GM19351 (cell line): ENCODE results near the gene TMEM183A.
"Not testable (repeated sequence)": the region's sequence is repeated elsewhere in the genome, so short reads cannot be mapped to it uniquely, and the experiment has no call there.

Source experiments
- ATAC-seq: cut with Tn5 transposase; IDR thresholded peaks from one replicate; pipeline ENCODE4 v1.9.1; 2021; ENCODE audit warnings: mild to moderate bottlenecking, moderate library complexity; ENCODE audit not compliant: unreplicated experiment

The TMEM183A gene

DNA sequence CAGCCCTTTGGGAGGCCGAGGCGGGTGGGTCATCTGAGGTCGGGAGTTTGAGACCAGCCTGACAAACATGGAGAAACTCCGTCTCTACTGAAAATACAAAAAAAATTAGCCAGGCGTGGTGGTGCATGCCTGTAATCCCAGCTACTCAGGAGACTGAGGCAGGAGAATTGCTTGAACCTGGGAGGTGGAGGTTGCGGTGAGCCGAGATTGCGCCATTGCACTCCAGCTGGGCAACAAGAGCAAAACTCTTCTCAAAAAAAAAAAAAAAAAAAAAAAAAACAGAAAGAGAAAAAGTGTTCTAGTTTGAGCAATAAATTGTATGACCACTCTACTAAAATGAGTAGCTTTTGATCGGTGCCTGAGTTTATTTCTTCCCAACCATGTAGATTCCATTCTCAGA lies 21.1 kb upstream of the TMEM183A start:
- ATAC-seq: not testable (repeated sequence)

DNA sequence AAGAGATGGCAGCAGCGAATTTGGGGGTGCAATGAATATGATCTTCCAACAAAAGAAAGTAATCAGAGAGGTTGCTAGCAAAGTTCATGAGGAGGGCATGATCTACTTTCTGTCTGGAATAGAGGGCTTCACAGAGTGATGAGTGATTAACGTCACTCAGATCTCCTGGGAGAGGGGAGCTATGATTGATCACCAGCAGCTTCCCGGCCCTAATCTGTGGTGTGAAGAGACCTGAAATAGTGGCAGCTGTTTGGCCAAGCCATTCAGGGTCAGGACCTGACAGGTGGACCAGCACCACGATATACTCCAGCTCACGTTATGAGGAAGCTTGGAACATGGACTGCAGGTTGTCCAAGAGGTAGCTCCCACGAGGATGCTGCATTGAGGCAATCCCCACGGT lies 19.9 kb upstream of the TMEM183A start:
- no peak for ATAC-seq

DNA sequence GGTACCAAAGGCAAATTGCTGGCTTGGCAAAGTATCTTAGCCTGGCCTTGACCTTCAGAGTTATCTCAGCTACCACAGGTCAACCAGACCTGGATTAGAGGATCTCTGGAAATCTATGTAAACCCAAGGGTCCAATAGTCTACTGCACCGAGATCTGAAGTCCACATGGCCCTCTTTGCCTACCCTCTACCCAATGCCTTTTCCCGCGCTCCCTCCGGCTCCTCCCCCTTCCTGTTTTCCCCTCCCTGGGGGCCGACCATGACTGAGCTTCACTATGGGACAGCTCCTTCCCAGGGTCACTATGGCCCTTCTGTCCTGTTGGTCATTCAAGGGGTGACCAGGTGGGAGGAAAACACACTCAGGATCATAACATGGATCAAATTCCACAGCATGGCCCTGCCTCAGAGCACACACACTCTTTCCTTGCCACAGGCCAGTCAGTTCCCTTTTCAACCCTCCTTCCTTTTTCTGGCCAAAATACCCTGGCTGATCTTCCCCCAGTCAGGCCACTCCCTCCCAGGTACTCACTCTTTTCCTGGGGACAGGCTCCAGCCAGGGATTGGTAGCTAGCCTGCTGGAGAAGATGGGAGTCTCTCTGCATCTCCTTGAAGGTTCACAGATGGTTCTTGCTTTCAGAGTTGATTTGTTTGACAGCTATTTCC lies 19.1 kb upstream of the TMEM183A start:
- ATAC-seq: no peak

DNA sequence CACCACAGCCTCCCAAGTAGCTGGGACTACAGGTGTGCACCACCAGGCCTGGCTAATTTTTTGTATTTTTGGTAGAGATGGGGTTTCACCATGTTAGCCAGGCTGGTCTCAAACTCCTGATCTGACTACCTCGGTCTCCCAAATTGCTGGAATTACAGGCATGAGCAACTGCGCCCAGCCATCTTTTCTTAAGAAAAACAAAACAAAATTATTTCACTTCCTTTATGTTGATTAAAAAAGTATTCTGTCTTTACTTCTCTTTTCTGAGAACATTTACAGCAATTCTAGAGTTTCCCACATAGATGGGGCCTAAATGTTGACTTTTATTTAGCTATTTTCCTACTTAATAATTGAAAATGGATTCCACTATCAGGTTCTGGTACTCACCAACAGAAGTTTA lies 17.3 kb upstream of the TMEM183A start:
- ATAC-seq: no peak

DNA sequence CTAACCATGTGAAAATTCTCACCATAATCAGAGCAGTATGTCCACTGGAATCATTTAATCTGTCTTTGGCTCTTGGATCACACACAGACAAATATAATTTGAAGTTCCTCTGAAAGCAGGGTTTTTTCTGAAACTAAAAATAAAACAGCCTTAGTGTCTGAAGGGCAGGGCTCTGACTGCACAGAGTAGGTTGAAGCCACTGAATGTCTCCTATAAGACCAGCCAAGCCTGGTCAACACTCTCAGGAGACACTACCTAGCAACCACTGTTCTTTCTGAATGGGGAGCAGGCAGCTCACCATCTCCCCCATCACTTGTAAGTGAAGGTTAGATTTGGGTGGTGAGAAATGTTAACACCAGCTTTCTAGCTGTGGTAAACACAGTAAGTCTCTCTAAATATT lies 16.1 kb upstream of the TMEM183A start:
- ATAC-seq: no peak

DNA sequence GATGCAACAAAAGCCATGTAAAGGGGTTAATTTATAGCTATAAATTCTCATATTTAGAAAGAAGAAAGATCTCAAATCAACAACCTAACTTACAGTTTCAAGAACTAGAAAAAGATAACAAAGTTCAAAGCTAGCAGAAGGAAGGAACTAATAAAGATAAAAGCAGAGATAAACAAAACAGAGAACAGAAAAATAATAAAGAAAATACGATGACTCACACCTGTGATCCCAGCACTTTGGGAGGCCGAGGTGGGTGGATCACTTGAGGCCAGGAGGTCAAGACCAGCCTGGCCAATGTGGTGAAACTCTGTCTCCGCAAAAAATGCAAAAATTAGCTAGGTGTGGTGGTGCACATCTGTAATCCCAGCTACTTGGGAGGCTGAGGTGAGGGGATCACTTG lies 12.4 kb upstream of the TMEM183A start:
- no peak for ATAC-seq

DNA sequence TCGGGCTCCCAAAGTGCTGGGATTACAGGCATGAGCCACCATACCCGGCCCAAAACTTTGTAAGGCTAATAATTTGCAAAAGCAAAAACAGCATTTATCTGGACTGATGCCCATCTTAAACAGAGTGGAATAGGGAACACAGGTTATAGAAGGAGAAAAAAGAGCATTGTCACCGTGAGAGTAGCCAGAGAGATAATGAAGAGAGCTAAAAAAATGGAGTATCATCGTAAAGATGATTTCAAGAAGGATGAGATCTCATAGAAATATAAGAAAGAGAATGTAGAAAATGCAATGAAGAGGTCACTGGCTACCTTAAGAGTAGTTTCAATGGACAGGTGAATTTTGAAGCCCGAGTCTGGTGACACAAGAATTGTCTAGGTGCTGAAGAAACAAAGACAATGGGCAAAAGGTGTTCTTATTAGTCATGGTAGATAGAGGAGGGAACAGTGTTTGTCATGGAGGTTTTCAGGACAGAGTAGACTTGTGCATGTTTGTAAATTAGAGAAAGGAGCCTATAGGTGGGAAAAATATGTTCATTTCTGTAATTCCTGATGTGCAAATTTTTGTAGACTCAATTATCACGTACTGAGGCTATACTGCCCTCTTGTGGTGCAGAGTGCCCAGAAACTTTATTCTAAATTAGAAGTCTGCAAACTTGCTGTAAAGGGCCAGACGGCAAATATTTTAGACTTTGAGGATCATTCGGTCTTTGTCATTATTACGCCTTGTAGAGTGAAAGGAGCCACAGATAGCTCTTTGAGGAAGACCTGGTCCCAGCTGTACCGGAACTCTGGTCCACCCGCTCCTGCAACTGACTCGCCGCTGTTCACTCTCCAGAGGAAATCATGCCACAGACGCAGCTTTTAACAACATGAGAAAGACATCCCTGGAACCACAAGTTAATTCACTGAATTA lies 8.1 kb upstream of the TMEM183A start:
- no peak for ATAC-seq

DNA sequence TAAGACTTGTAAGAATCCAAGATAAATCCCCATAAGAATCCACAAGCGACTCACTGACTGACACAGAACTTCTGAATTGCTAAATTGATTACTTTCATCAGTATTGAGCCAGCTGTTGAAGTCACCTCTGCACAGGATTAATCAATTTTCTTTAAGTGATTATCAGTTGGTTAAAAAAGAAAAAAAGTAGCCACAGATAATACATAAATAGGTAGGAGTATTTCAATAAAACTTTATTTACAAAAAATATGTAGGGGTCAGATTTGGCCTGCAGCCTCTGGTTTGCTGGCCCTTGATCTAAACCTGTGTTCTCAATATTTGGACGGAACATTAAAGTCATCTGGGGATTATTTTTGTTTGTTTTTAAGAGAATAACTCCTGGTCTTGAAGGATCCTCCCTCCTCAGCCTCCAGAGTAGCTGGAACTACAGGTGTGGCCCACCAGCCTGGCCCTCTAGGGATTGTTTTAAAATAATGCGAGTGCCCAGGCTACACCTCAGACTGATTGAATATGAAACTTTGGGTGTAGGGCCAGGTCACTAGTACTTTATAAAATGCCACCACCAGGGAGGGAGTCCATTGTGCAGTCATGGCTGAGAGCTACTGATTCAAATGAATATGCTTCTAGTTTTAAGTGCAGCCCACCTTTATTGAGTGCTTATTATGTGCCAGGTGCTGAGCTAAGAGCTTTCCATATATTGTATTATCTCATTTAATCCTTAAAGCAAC lies 6.8 kb upstream of the TMEM183A start:
- no peak for ATAC-seq

DNA sequence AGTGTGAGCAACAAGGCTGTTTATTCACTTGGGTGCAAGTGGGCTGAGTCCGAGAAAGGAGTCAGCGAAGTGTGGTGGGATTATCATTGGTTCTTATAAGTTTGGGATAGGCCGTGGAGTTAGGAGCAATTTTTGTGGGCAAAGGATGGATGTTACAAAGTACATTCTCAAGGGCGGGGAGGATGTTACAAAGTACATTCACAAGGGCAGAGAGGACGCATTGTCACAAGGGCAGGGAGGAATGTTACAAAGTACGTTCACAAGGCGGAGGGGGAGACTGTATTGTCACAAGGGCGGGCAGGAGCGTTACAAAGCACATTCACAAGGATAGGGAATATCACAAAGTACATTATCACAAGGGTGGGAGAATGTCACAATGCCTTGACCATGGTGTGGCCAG lies 5.2 kb upstream of the TMEM183A start:
- ATAC-seq: no peak

DNA sequence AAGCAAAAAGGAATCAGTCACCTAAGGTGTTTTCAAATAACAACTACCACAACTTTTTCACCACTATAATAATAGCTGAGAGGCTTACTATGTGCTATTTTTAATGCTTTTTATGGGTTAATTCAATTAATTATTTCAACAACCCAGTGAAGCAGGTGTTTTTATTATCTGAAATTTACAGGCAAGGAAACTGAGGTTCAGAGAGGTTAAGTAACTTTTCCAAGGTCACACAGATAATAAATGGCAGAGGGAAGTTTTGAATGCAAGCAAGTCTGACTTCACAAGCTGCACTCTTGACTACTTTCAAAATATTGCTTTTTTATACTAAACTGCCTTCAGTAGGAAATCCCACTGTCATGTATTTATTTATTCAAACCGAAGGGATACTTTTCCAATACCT lies 4.2 kb upstream of the TMEM183A start:
- no peak for ATAC-seq

DNA sequence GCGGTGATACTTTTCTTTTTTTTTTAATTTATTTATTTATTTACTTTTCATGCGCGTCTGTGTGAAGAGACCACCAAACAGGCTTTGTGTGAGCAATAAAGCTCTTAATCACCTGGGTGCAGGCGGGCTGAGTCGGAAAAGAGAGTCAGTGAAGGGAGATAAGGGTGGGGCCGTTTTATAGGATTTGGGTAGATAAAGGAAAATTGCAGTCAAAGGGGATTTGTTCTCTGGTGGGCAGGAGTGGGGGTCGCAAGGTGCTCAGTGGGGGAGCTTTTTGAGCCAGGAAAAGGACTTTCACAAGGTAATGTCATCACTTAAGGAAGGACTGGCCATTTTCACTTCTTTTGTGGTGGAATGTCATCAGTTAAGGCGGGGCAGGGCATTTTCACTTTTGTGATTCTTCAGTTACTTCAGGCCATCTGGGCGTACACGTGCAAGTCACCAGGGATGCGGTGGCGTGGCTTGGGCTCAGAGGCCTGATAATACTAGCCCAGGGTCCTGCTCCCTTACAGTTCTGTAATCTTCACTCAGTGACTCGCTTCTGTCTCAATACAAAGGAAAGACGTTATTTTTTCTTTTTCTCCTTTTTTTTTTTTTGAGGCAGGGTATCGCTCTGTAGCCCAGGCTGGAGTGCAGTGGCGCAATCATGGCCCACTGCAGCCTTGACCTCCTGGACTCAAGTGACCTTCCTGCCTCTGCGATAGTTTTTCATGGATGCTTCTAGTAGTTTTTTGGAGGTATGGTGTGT lies 1.6 kb upstream of the TMEM183A start:
- not testable (repeated sequence) for ATAC-seq

DNA sequence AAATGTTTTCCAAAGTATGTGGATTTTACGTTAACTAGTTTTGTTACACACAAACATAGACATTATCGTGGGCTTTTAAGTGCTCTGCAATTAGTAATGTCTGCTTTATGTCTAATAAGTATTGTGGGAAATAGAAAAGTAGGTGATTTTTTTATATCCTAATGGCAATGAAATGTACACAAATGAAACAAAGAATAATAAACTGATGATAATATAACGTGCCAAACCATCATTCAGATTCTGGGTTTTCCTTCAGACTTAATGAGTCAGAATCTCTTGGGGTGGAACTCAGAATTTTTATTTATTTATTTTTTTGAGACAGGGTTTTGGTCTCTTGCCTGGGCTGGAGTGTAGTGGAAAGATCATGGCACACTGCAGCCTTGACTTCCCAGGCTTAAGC lies 2.0 kb downstream of the TMEM183A start:
- no peak for ATAC-seq

DNA sequence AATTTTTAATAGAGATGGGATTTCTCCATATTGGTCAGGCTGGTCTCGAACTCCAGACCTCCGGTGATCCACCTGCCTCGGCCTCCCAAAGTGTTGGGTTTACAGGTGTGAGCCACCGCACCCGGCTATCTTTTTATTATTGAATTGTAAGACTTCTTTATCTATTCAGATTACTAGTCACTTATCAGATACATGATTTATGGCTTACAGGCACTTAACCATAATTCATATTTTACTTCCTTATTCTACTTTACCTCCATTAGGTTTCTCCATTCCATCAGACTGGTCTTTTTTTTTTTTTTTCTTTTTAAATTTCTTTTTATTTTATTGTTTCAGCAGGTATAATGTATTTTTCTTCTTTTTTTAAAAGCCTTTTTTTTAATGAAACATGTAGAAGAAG lies 4.4 kb downstream of the TMEM183A start:
- ATAC-seq: no peak

DNA sequence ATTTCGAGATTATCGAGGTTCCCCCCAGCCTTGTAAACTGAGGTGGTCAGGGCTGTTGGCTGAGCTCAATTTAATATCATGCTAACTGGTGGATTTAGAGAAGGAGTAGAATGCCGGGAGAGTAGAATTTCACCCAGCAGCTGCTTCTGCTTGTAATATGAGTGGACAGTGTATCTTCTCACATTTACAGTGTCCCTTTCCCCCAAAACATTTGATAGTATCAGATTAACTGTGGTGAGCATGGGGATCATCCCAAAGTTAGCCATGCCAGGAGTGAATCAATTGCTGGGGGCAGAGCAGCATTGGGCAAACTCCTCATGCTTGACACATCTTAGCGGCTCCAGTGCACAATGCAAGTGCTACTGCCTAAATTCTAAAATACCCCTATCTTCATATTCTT lies 9.9 kb downstream of the TMEM183A start:
- no peak for ATAC-seq

DNA sequence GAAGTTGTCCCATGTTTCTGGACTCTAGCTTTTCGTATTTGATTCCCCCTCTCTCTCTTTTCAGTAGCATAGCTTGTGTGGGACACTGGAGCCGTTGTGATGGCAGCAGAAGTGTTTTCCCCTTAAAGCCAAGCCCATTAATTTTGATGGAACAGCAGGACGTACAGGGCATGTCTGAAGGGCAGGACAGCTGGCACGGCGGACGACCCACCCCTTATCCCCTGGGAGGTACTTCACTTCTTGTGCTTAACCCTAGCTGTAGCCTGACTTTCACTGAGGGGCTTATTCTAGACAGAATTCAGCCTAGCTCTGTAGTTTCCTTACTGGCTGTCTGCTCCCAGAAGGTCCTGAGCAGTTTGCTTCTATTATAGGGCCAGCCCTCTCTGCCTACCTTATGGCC lies 10.5 kb downstream of the TMEM183A start:
- ATAC-seq: no peak

DNA sequence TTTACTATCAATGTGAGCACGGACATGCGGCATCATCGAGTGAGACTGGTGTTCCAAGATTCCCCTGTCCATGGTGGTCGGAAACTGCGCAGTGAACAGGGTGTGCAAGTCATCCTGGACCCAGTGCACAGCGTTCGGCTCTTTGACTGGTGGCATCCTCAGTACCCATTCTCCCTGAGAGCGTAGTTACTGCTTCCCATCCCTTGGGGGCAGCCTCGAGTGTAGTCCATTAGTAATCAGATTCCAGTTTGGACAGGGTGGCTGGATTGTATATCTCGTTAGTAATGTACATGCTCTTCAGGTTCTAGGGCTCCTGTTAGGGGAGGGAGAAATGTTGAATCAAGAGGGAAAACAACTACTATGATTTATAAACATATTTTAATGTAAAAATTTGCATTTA lies 15.7 kb downstream of the TMEM183A start:
- not testable (repeated sequence) for ATAC-seq

DNA sequence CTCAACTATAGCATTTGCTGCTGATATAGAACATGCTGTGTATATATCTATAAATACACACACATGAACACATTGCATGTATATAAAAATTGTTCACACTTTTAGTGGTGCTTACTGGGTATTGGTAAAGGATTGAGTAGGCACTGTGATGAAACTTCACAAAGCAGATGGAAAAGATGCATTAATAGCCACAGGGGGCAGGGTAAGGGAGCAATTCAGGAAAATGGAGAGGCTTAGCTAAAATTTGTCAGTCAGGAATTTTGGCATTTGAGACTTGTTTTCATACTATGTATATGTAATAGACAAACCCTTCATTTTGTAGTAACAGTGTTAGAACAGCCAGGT lies 18.5 kb downstream of the TMEM183A start:
- no peak for ATAC-seq

DNA sequence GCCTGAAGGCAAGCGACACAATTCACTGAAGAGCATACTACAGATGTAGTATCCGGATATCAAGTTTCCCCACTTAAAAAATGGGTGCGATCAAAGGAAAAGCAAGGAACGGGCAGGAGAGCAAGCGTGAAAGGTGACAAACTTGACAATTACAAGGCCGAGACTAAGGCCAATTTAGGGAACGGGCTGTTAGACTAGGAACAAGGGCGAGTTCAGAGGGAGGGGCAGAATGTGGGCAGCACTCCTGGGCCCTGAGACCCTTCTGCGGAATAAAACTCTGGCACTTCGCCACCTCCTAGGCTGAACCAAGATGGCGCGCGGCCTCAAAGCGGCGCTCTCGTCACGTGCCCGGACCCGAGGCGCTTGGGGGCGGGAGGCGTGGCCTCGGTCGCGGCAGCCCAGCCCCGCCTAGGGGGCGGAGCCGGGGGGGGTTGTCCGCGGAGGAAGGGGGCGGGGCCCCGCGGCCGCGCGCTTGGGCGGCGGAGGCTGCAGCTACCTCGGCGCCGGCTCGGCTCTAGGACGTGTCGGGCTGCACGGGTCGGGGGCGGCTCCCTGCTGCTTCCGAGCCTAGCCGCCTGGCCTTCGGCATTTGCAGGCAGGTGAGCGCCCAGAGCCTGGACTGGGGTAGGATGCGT lies 19.0 kb downstream of the TMEM183A start, which contains the start of gene PPFIA4:
Gene PPFIA4 (plus strand): TSS at position 461 of the 635 bp plus-strand sequence. CDS start 12,518 bp downstream, outside the sequence.
- ATAC-seq: peak; percentile 75

DNA sequence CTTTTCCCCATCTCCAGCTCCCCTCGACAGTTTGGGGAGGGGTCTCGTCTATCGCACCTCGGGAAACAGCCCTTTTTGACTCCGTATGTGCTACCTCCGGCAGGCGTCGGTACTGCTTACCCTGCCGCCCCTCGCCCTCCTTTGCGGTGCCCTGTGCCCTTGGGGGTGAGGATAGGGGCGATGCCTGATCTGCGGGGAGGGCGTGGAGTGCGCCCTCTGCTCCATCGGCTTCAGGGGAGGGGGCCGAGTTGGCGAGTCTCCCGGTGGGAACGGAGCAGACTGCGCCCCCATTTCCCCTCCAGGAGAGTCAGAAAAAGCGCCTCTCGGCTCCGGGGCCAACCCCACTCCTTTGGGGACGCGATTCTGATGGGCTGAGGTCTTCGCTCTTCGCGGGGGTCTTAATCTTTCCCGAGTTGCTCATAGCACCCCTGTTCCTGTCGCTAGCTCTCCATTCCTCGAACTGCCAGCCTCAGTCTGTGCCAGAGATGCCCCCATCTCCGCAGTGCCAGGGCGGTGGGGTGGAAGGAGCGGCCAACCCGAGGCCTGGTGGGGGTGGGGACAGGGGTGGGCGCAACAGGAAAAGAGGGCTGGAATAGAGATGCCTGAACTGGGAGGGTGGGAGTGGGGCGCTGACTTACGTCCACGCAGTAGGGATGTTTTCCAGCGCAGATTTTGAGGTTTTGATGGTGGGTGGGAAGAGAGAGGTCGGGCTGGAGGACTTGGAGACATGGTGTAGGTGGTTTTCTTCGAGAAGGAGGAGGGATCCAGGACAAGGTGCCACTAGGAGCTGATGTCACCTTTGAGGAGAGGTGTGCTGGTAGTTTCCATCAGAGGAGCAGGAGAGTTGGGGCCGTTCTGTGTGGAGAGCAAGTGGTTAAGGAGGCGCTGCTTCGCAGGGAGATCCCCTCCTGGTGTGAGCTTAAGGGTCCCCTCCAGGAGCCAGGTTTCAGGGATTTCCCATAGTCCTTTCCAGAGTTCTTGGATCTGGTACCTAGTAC lies 19.8 kb downstream of the TMEM183A start:
- no peak for ATAC-seq
